Activated effector memory CD4-positive, alpha-beta T cell treated with Interleukin-2 at 50 U/mL for 16 hours (primary cell): ENCODE data around the gene RPTOR.
A peak's percentile ranks its signal among the peaks of the same experiment; 100 is the strongest.

Source experiments
- DNase-seq: peaks from one replicate; pipeline ENCODE4 v3.0.0-alpha.2; 2020

RPTOR gene

DNA sequence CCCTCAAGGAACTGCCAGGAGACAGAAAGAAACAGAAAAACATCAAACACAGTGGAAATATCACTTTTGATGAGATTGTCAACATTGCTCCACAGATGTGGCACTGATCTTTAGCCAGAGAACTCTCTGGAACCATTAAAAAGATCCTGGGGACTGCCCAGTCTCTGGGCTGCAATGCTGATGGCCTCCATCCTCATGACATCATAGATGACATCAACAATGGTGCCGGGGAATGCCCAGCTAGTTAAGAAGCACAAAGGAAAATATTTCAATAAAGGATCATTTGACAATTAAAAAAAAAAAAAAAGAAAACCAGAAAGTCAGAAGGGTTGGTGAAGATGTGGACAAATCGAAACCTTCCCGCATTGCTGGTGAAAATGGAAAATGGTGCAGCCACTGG lies 432.1 kb downstream of the RPTOR start:
- no peak for DNase-seq

- no peak for DNase-seq
Measured at GRCh38 chr17:80977172-80977571, 432.5 kb downstream of the RPTOR start.

GRCh38 chr17:80978499-80979497 lies 434.2 kb downstream of the RPTOR start:
- no peak for DNase-seq

GRCh38 chr17:80979547-80980378 lies 435.1 kb downstream of the RPTOR start:
- DNase-seq, result no peak

DNA sequence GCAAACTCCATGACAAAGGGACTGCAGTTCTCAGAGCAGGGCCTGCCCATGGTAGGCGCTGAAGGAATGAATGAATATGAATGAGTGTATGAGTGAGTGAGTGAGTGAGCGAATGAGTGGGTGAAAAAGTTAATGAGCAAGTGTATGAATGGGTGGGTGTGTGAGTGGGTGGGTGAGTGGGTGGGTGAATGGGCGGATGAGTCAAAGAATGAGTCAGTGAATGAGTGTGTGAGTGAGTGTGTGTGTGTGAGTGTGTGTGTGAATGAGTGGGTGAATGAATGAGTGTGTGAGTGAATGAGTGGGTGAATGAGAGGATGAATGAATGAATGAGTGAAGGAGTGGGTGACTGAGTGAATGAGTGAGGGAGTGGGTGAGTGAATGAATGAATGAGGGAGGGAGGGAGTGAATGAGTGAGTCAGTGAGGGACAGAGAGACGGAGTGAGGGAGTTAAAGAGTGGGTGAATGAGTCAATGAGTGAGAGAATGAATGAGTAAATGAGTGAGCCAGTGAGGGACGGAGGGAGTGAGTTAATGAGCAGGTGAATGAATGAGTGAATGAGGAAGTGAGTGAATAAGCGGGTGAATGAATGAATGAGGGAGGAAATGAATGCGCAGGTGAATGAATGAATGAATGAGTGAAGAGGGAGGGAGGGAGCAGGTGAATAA lies 435.9 kb downstream of the RPTOR start:
- DNase-seq, result no peak

DNA sequence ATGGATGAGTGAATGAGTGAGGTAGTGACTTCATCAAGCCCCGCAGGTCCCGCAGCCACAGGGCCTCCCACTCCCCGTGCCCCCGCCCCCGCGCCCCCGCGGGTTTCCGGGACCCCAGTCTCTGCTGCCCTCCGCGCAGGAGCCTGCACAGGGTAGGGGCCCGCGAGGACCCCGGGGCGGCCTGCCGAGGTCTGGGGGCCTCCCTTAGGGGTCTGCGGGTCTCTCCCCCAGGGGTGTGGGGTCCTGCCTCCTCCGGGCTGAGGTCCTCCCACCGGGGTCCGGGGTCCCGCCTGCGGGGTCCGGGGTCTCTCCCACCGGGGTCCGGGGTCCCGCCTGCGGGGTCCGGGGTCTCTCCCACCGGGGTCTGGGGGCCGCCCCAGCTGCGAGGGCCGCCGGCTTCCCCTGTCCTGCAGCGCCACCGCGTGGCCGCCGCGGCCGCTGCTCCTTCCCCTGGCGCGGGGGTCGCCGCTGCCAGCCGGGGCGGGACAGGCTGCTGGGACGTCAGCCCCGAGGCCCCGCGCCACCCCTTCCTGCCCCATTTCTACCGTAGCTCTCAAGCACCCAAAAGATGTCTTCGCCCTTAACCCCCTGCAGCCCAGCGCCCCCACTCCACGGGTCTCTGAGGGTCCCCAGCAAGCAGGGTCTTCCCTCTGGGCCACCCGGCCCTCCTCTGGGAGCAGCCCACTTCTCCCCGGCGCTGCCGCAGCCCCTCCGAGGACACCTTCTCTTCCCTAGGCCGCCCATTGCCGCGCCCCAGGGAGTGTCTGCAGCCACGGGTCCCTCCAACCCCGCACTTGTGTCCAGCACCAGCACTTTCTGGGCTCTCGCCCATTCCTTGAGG lies 436.6 kb downstream of the RPTOR start:
- no peak for DNase-seq

DNA sequence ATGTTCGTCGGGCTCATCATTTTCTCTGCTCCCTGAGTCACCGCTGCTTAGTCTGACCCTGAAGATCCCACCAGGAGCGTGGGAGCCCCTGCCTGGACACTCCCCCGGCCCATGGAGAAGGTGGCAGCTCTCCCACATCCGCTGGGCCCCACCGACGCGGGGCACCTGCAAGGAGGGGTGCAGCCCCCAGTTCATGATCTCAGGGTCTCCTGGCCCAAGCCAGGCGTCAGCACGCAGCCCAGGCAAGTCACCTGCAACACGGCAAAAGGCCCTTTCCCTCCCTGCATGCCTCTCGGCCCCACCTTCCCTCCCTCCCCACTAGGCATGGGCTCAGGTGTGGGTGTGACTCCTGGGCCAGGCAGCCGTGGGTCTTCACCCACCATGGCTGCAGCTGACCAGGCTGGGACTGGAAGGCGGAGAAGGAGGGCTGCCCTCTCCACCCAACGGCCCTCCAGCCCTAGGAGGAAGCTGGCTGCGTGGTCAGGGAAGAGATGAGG lies 437.3 kb downstream of the RPTOR start:
- no peak for DNase-seq

DNA sequence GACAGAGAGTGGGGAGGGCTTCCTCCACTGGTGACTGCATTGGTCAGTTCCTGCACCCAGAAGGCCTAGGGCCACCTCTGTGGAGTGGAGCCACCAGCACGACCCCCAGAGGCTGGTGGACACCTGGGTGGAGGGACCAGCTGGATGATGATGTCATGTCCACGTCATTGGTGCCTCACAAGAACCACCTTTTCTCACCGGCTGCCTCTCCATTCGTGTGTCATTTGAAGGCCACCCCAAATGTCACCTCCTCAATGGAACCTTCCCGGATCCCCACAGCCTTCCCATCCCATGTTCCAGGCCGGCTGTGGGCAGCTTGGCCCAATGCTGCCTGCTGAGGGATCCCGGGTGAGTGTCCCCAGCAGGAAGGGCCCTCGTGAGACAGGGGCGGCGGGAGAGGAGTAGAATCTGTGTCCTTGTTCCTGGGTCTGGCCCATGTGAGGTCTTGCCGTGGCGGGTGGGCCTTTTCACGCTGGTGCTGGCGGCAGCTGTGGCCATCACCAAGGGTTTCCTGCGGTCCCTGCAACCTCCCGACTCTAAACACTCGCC lies 437.9 kb downstream of the RPTOR start:
- no peak for DNase-seq

DNA sequence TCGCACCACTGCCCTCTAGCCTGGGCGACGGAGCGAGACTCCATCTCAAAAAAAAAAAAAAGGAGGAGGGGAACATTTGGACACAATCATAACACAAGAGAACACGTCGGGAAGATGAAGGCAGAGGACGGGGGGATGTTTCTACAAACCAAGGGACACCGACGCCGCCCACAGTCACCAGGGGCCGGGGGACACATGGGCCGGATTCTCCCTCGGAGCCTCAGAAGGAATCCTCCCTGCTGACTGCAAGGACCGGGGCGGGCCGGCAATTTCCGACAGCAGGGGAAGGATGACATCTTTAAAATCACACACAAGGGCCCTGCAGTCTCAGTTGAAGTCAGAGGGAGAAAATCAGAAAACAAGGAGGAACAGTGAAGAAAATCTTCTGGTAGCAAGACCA lies 438.9 kb downstream of the RPTOR start:
- no peak for DNase-seq

DNA sequence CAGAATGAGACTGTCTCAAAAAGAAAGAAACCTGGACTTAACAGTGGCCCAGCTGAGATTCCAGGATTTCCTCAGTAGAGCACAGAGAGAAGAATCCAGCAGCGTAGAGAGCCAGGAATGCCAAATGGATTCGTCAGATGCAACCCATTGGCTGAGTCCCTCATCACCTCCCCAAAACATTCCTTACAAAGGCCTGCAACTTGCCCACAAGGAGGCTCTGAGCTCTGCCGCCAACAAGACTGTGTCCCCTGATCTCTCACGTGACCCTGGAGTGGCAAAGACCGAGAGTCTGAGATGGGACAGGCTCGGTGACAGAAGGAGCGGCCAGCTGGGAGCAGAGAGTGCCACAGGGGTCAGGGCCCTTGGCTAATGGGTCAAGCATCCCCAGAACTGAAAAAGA lies 440.1 kb downstream of the RPTOR start:
- no peak for DNase-seq

DNA sequence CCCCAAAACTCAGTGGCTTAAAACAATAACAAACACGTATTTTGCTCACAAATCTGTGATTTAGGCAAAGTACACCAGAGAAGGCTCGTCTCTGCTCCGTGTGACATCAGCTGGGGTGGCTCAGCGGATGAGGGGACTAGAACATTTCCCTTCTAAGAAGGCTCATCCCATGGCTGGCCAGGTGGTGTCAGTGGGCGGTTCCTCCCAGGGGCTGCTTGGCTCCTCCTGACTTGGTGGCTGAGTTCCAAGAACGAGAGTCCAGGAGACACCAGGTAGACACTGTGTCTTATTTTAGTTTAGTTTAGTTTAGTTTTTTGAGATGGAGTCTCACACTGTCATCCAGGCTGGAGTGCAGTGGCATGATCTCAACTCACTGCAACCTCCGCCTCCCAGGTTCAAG lies 441.4 kb downstream of the RPTOR start:
- no peak for DNase-seq

- no peak for DNase-seq
Measured at GRCh38 chr17:80986816-80987475, 442.3 kb downstream of the RPTOR start.

DNA sequence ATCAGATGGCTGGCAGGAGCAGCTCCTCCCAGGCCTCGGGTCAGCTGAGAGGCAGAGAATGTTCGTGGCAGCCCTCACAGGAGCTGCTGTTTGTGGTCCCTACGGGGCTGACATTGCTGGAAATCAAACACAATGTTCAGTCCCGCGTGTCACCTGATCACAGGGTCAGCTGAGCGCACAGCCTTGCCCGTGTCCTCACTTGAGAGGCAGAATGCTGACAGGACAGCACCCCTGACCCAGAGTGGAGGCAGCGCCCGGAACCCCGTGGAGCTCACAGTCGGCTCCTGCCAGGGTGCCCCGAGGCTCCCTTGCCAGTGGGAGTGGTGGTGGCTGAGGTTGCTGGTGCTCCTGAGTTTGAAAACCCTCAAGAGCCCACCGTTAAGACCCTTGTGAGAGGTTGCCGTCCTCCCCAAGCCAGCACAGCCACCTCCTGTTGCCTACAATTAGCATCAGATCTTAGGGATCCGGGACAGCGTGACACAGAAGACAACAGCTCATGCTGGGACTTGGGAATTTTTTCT lies 443.4 kb downstream of the RPTOR start:
- no peak for DNase-seq

DNA sequence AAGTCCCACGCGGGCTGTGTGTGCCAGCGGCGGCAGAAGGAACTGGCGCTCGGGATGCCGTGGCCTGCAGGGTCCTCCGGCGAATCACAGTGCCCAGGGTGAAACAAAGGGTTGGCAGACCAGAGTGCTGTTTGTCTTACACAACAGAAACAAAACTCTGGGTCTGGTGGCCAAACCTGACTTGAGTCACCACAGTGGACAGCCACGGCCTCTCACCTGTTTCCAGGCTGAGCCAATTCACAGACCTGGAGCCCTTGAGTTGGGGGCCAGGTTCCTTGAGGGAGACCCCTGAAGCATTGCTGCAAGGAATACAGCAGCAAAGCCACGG lies 444.9 kb downstream of the RPTOR start:
- DNase-seq, result no peak

- no peak for DNase-seq
Measured at GRCh38 chr17:80990921-80991644, 446.4 kb downstream of the RPTOR start.

- DNase-seq, result peak; percentile 60
Measured at GRCh38 chr17:80991645-80992076, 447.0 kb downstream of the RPTOR start, which contains the start of gene CHMP6. TSS of gene CHMP6 (plus strand) at chr17:80991841. CDS start at chr17:80991919, 78 bp downstream.

GRCh38 chr17:80992077-80992947 lies 447.7 kb downstream of the RPTOR start:
- DNase-seq, result no peak

DNA sequence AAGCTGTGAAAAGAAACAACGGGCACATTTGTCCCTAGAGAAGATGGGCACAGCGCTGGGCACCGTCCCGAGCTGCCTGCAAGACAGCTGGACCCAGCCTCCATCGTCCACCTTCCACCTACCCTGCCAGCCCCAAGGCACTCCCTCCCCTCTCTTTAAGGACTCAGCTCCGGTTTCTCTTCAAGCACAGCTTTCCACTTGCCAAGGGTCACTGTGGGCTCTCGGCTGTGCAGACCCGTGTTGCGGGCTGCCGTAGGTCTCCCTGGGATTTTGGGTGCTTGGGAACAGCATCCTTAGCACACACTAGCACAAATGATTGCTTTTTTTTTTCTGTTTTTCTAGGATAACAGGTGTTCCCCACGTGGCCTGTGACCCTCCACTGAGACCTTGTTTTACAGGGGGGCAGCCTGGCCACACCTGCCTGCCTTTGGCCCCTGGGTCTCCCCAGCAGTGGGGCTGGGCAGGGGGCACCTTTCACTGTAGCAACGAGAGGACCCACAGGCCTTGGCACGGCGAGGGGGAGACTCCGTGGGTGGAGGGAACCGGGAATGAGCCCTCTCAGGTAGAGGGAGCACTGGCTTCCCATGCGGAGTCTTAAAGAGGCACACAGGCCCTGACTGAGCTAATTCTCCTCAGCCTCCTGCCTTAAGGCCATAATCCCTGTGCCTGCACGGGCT lies 448.4 kb downstream of the RPTOR start:
- DNase-seq, result no peak

- no peak for DNase-seq
Measured at GRCh38 chr17:80995131-80995530, 450.5 kb downstream of the RPTOR start.
